ENCODE results near the gene MAPK4. TPM values are rescaled to one million over a fixed set of nuclear protein-coding genes. Genes with fewer than 3 reads are reported as not detected.

The MAPK4 gene
- total RNA-seq, 4 donors from 2014 or later, result 0.13 to 3.1 (median 0.61) TPM

DNA sequence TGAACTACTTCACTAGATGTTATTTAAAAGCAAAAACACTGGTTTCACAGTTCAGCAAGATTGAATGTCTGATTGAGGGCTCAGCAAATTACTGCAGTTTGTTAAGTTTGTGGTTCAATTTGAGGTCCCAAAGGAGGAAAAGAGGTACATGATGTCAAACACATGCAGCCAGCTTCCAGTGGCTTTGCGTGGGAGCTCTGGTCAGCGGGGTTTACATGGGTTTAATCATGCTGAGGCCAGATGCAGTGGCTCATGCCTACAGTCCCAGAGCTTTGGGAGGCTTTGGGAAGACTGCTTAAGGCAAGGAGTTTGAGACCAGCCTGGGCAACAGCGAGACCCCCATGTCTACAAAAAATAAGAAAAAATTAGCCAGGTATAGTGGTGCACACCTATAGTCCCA is 111.5 kb downstream of the MAPK4 start:
- WGBS, 2 donors, result 61 to 86% methylated on average over 3 of the region's 3 CpGs
- Histone ChIP-seq H3K36me3 (no peaks in the 10 kb centered on the region), H3K4me1 (no peaks in the 10 kb centered on the region), H3K27ac (no peak overlapping the region), H3K4me3 (no peak overlapping the region), H3K9me3 (no peaks in the 10 kb centered on the region), H3K27me3 (no peaks in the 10 kb centered on the region)
- intact Hi-C loops (cut with DNase I), result no loop called here
- no peak for DNase-seq
- TF ChIP-seq POLR2A (IDR thresholded peaks at IDR 0.05), result no peak
- TF ChIP-seq, protein P1, sequence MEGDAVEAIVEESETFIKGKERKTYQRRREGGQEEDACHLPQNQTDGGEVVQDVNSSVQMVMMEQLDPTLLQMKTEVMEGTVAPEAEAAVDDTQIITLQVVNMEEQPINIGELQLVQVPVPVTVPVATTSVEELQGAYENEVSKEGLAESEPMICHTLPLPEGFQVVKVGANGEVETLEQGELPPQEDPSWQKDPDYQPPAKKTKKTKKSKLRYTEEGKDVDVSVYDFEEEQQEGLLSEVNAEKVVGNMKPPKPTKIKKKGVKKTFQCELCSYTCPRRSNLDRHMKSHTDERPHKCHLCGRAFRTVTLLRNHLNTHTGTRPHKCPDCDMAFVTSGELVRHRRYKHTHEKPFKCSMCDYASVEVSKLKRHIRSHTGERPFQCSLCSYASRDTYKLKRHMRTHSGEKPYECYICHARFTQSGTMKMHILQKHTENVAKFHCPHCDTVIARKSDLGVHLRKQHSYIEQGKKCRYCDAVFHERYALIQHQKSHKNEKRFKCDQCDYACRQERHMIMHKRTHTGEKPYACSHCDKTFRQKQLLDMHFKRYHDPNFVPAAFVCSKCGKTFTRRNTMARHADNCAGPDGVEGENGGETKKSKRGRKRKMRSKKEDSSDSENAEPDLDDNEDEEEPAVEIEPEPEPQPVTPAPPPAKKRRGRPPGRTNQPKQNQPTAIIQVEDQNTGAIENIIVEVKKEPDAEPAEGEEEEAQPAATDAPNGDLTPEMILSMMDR (IDR thresholded peaks at IDR 0.05), result no peak

DNA sequence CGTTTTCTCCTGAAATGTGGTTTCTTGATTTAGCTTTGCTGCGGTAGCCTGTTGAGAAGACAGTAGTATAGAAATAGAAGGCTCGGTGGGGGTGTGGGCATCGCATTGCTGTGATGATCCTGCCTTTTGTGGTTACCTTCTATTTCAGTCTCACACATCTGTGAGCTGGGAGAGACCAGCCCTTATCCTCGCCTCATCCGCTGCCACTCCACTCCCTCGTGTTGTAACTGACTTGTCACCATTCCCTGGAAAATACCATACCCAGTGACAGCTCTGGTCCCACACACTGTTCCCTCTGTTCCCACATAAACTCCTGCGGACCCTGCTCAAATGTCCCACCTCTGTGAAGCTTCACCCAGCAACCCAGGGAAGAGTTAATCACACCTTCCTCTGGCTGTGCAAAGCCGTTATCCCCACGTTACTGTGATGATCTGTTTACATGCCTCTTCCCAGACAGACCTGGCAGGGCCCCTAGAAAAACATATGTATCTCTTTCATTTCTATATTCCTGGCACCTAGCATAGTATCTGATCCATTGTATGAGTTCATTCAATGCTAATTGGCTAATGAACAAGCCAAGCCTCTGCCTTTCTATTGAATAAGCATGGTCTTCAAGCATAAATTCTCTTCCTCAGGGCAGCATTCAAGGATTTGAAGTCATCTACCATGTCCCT is 114.6 kb downstream of the MAPK4 start:
- Histone ChIP-seq H3K27ac (no peak overlapping the region), H3K4me1 (no peaks in the 10 kb centered on the region), H3K27me3 (no peaks in the 10 kb centered on the region), H3K9me3 (no peaks in the 10 kb centered on the region), H3K36me3 (no peaks in the 10 kb centered on the region), H3K4me3 (no peak overlapping the region)
- intact Hi-C loops (cut with DNase I), result no loop called here
- no peak for TF ChIP-seq POLR2A (IDR thresholded peaks at IDR 0.05)
- TF ChIP-seq, protein P1 (IDR thresholded peaks at IDR 0.05), result no peak
- WGBS, 2 donors, result 58 to 70% methylated on average over 10 of the region's 10 CpGs
- no peak for DNase-seq

DNA sequence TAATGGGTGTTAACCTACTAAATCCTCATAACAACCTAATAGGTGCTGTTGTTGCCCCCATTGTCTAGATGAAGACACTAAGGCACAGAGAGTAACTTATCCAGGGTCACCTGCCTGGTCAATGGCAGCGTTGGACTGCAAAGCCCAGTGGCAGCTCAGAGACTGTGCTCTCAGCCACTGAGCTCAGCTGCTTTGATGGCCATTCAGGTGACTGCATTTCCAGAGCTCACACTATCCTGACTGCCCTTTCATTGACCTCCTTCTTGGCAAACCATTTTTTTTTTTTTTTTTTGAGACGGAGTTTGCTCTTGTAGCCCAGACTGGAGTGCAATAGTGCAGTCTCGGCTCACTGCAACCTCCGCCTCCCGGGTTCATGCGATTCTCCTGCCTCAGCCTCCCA is 115.2 kb downstream of the MAPK4 start:
- 78 to 81% methylated on average over 6 of the region's 6 CpGs for WGBS, 2 donors
- no peak for DNase-seq
- no peaks in the 10 kb centered on the region for H3K27me3 ChIP-seq
- no peak overlapping the region for H3K27ac ChIP-seq
- no peaks in the 10 kb centered on the region for H3K4me1 ChIP-seq
- no peaks in the 10 kb centered on the region for H3K36me3 ChIP-seq
- TF ChIP-seq, protein P1 (IDR thresholded peaks at IDR 0.05), result no peak
- TF ChIP-seq POLR2A (IDR thresholded peaks at IDR 0.05), result no peak
- no peak overlapping the region for H3K4me3 ChIP-seq
- no peaks in the 10 kb centered on the region for H3K9me3 ChIP-seq
- intact Hi-C loops (cut with DNase I), result no loop called here

DNA sequence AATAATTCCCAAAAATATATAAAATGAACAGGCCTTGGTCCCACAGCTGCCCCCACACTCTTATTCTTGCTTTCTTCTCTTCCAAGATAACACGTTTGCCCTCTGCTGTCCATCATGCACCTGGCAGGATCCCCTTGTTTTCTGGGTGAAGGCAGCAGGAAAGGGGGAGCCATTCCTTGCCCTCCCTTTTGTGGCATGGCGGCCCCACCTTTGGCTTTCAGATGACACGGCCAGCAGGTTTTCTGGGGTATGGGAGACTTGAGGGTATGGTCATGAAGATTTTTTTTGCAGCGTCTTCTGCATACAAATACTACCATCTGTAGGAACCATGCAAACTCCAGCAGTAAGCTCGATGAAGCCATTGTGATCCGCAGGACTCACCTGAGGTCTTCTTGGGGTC is 118.8 kb downstream of the MAPK4 start:
- Histone ChIP-seq H3K4me3 (no peak overlapping the region), H3K36me3 (no peaks in the 10 kb centered on the region), H3K27me3 (no peaks in the 10 kb centered on the region), H3K4me1 (no peaks in the 10 kb centered on the region), H3K27ac (no peak overlapping the region), H3K9me3 (no peaks in the 10 kb centered on the region)
- WGBS, 2 donors, result 70 to 74% methylated on average over 3 of the region's 6 CpGs
- intact Hi-C loops (cut with DNase I), result no loop called here
- no peak for TF ChIP-seq POLR2A (IDR thresholded peaks at IDR 0.05)
- TF ChIP-seq, protein P1 (IDR thresholded peaks at IDR 0.05), result no peak
- no peak for DNase-seq

DNA sequence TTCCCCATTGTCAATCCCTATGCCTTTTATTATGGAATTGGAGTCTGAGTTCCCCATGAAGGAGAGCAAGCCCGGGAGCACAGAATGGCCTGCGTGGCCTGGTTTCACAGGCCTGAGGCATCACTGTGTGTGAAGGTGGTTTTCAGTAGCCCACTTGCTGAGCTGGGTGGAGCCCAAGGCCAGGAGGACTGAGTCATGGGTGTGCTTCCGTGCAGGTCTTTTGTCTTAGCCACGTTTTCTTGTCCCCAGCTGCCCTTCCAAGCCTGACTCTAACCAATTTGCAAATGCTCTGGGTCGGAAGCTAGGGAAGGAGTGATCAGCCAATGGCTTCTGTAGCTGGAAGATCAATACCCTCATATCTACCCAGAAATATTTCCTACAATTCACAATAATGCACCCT is 119.2 kb downstream of the MAPK4 start:
- no peak overlapping the region for H3K27ac ChIP-seq
- intact Hi-C loops (cut with DNase I), result no loop called here
- H3K9me3 ChIP-seq, result no peaks in the 10 kb centered on the region
- DNase-seq, result no peak
- WGBS, 2 donors, result 65 to 70% methylated on average over 4 to 5 of the region's 5 CpGs
- no peaks in the 10 kb centered on the region for H3K27me3 ChIP-seq
- no peaks in the 10 kb centered on the region for H3K4me1 ChIP-seq
- no peak for TF ChIP-seq POLR2A (IDR thresholded peaks at IDR 0.05)
- TF ChIP-seq, protein P1 (IDR thresholded peaks at IDR 0.05), result no peak
- no peak overlapping the region for H3K4me3 ChIP-seq
- no peaks in the 10 kb centered on the region for H3K36me3 ChIP-seq

Data from esophagus squamous epithelium (tissue), 5 donors.